HG03064 (cell line): ENCODE results near the gene PCDHGB4.
A peak's percentile ranks its signal among the peaks of the same experiment; 100 is the strongest.
"Not testable (repeated sequence)": the region's sequence is repeated elsewhere in the genome, so short reads cannot be mapped to it uniquely, and the experiment has no call there.

Experiments used
- ATAC-seq: cut with Tn5 transposase; IDR thresholded peaks from one replicate; pipeline ENCODE4 v1.9.1; 2021; ENCODE audit warnings: low read depth; ENCODE audit not compliant: unreplicated experiment

Gene PCDHGB4

GRCh38 chr5:141387557-141388311, at the start of gene PCDHGB4:
Gene PCDHGB4 (plus strand): TSS chr5:141387698. CDS start chr5:141387885, 187 bp downstream.
- ATAC-seq = peak; percentile 87

DNA sequence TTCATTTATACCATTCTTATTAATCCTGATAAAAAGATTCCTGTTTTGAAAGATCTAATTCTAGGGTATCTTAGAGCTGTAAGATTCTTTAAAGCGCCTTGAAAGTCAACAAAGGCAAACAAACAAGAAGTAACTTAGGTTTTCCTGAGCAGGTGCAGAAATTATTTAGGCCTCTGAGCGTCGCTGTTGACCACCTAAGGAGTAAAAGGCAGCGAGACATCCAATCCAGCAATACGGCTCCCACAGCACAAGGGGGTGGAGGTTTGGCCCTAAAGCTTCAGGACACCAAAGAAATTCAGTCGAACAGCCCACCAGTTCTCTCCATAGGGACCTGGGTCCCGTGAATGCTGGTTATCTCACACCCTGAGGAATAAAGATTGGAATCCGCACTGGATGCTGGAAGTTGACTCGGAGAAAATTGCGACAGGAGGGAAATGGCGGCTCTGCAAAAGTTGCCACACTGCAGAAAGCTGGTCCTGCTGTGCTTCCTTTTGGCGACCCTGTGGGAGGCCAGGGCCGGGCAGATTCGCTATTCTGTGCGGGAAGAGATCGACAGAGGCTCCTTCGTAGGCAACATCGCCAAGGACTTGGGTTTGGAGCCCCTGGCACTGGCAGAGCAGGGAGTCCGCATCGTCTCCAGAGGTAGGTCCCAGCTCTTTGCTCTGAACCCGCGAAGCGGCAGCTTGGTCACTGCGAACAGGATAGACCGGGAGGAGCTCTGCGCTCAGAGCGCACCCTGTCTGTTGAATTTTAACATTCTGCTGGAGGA, 48.8 kb upstream of the PCDHGB4 start, which contains the start of gene PCDHGA2:
PCDHGA2 (plus strand) TSS at position 223 of the 769 bp plus-strand sequence.
- ATAC-seq = no peak

DNA sequence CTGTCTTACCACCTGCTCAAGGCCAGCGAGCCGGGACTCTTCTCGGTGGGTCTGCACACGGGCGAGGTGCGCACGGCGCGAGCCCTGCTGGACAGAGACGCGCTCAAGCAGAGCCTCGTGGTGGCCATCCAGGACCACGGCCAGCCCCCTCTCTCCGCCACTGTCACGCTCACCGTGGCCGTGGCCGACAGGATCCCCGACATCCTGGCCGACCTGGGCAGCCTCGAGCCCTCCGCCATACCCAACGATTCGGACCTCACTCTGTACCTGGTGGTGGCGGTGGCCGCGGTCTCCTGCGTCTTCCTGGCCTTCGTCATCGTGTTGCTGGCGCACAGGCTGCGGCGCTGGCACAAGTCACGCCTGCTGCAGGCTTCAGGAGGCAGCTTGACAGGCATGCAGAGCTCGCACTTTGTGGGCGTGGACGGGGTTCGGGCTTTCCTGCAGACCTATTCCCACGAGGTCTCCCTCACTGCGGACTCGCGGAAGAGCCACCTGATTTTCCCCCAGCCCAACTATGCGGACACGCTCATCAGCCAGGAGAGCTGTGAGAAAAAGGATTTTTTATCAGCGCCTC, 46.6 kb upstream of the PCDHGB4 start:
- ATAC-seq = not testable (repeated sequence)

- no peak for ATAC-seq
These were observed 44.7 kb upstream of the PCDHGB4 start for GRCh38 chr5:141342773-141343172.

GRCh38 chr5:141343242-141343952, 44.1 kb upstream of the PCDHGB4 start, which contains the start of gene PCDHGA3:
Gene PCDHGA3 (plus strand): TSS chr5:141343829. CDS start chr5:141344034, 205 bp downstream.
- ATAC-seq = no peak

DNA sequence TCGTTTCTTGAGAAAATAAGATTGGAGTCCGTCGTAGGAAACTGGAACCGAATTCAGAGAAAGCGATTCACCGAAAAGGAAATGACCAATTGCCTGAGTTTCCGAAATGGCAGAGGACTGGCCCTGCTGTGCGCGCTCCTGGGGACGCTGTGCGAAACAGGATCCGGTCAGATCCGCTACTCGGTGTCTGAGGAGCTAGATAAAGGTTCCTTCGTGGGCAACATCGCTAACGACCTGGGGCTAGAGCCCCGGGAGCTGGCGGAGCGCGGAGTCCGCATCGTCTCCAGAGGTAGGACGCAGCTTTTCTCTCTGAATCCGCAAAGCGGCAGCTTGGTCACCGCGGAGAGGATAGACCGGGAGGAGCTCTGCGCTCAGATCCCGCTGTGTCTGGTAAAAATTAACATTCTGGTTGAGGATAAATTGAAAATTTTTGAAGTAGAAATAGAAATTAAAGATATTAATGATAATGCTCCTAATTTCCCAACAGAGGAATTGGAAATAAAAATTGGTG, 43.5 kb upstream of the PCDHGB4 start:
- ATAC-seq = no peak

GRCh38 chr5:141345327-141345726, 42.2 kb upstream of the PCDHGB4 start:
- no peak for ATAC-seq

DNA sequence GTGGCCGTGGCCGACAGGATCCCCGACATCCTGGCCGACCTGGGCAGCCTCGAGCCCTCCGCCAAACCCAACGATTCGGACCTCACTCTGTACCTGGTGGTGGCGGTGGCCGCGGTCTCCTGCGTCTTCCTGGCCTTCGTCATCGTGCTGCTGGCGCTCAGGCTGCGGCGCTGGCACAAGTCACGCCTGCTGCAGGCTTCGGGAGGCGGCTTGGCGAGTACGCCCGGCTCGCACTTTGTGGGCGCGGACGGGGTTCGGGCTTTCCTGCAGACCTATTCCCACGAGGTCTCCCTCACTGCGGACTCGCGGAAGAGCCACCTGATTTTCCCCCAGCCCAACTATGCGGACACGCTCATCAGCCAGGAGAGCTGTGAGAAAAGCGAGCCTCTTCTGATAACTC, 41.5 kb upstream of the PCDHGB4 start:
- not testable (repeated sequence) for ATAC-seq

- no peak for ATAC-seq
These were observed 37.4 kb upstream of the PCDHGB4 start, which contains the start of gene PCDHGB1 for GRCh38 chr5:141349917-141350619. Gene PCDHGB1 (plus strand): TSS chr5:141350099. CDS start chr5:141350261, 162 bp downstream.

DNA sequence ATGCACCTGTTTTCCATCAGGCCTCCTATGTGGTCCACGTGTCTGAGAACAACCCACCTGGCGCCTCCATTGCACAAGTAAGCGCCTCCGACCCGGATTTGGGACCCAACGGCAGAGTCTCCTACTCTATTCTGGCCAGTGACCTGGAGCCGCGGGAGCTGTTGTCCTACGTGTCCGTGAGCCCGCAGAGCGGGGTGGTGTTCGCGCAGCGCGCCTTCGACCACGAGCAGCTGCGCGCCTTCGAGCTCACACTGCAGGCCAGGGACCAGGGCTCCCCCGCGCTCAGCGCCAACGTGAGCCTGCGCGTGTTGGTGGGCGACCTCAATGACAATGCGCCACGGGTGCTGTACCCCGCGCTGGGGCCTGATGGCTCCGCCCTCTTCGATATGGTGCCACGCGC, 35.9 kb upstream of the PCDHGB4 start:
- no peak for ATAC-seq

DNA sequence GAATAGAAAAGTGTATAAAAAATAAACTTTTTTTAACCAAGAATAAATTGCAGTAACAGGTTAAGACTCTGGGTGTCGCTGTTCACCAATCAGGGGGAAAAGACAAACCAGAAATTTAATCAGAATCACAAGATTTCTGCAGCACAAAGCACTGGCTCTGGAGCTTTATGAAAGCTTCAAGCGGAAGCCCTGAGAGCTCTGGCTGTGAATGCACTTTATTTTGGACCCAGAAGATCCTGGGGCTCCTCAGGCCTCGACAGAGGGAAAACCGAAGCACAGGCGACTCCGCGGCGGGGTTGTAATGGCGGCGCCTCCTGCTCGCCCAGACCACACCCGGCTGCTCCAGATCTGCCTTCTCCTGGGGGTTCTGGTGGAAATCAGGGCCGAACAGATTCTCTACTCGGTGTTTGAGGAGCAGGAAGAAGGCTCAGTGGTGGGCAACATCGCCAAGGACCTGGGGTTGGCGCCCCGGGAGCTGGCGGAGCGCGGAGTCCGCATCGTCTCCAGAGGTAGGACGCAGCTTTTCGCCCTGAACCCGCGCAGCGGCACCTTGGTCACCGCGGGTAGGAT, 32.5 kb upstream of the PCDHGB4 start, which contains the start of gene PCDHGA4:
PCDHGA4 (plus strand) TSS at position 122 of the 570 bp plus-strand sequence; CDS start at position 209, 87 bp downstream.
- ATAC-seq = no peak

- no peak for ATAC-seq
These were observed 31.9 kb upstream of the PCDHGB4 start for GRCh38 chr5:141355641-141356040.

- ATAC-seq = no peak
These were observed 31.4 kb upstream of the PCDHGB4 start for GRCh38 chr5:141356133-141356532.

GRCh38 chr5:141356950-141357349, 30.5 kb upstream of the PCDHGB4 start:
- no peak for ATAC-seq

DNA sequence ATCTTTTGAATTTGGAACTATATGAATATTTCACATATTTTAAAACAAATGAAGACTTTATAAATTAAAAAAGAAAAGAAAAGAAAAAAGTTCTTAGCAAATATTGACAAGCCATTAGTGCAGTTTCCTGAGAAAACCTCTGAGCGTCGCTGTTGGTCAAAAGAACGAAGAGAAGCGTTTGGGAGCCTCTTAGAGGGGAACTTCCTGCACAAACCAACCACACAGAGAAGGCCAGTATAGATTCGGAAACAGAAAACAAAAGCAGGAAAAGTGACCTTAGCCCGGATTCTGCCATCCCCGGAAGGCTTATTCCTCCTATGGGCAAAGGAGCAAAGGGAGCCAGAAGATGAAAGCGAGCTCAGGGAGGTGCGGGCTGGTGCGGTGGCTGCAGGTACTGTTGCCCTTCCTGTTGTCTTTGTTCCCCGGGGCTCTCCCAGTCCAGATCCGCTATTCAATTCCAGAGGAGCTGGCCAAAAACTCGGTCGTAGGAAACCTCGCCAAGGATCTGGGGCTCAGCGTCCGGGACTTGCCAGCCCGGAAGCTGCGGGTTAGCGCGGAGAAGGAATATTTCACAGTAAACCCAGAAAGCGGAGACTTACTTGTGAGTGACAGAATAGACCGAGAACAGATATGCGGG, 27.6 kb upstream of the PCDHGB4 start, which contains the start of gene PCDHGB2:
PCDHGB2 (plus strand) TSS at position 205 of the 637 bp plus-strand sequence; CDS start at position 347, 142 bp downstream.
- peak; percentile 72 for ATAC-seq

DNA sequence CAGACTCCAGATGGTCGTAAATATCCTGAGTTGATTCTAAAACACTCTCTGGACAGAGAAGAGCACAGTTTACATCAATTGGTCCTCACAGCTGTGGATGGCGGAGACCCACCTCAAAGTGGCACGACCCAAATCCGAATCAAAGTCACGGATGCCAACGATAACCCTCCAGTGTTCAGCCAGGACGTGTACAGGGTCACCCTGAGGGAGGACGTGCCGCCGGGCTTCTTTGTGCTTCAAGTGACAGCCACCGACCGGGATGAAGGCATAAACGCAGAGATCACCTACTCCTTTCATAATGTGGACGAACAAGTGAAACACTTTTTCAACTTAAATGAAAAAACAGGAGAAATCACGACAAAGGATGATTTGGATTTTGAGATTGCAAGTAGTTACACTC, 26.8 kb upstream of the PCDHGB4 start:
- ATAC-seq = no peak

DNA sequence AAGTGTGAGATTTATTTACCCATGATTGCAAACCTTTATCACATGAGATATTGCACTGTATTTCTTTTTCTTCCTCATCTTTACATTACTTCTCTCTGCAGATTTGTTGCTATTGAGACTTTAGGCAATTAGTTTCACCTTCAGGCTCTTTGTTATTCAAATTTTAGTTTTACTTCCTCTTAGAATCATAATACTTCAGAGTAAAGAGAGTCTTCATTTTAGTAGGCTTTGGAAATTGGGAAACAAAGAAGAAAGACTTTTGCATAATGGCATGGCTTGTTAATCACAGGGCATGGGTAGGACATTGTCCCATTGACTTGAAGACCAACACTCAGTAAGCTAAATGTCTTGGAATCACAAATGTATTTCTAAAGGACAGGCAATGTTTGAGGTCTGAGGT, 24.8 kb upstream of the PCDHGB4 start:
- no peak for ATAC-seq

DNA sequence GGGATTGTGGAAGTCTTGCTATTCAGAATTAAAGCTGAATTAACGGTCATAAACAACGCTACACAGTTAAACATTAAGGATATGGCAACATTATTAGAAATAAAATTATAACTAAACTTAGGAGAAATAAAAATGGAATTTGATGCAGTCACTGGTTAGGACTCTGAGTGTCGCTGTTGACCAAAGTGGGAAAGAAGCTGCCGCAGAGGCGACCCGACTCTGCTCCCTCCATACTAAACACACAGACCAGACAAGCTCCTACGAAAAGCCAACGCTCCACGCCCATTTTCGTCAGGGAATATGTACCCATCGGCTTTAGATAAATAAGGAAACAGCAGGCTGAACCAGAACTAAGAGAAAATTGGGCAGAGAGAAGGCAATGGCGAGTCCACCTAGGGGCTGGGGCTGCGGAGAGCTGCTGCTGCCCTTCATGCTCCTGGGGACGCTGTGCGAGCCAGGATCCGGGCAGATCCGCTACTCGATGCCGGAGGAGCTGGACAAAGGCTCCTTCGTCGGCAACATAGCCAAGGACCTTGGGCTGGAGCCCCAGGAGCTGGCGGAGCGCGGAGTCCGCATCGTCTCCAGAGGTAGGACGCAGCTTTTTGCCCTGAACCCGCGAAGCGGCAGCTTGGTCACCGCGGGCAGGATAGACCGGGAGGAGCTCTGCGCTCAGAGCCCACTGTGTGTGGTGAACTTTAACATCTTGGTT, 23.4 kb upstream of the PCDHGB4 start, which contains the start of gene PCDHGA5:
PCDHGA5 (plus strand) TSS at position 211 of the 709 bp plus-strand sequence; CDS start at position 380, 169 bp downstream.
- ATAC-seq = no peak
